ENCODE results near the gene TMA7B. TPM values are rescaled to one million over a fixed set of nuclear protein-coding genes. Genes with fewer than 3 reads are reported as not detected.

TMA7B gene
- total and polyA plus RNA-seq, 8 donors: 0.17 to 0.42 (median 0.24) TPM

DNA sequence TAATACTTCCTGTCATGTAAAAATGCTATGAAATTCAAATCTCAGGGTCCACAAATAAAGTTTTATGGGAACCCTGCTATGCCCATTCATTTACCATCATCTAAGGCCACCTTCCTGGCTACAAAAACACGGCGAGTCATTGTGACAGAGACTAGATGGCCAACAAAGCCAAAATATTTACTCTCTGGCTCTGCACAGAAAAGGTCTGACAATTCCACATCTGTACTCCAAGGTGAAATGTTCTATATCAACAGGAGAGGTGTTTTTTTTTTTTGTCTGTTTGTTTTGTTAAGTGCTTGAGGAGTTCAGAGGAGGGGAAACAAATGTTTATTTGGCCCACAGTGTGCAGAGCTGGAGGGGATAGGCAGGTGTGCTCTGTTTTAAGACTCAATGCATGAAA lies 18.6 kb upstream of the TMA7B start:
- Histone ChIP-seq H3K4me1 (peaks cover 0 to 4% of the 10 kb centered on the region in 2 donors), H3K36me3 (no peaks in the 10 kb centered on the region), H3K4me3 (no peak overlapping the region), H3K27ac (no peak overlapping the region), H3K9me3 (no peaks in the 10 kb centered on the region), H3K27me3 (peaks cover 0 to 81% of the 10 kb centered on the region in 2 donors)
- intact Hi-C loops (cut with DNase I): no loop called here
- ATAC-seq (no peak), DNase-seq (no peak)
- no peak for TF ChIP-seq CTCF (IDR thresholded peaks at IDR 0.05)

GRCh38 chr22:39942439-39943230 lies 17.6 kb upstream of the TMA7B start:
- Histone ChIP-seq H3K4me1 (peaks cover 0 to 12% of the 10 kb centered on the region in 2 donors), H3K27ac (no peak overlapping the region), H3K36me3 (no peaks in the 10 kb centered on the region), H3K27me3 (peaks cover 0 to 75% of the 10 kb centered on the region in 2 donors), H3K9me3 (no peaks in the 10 kb centered on the region), H3K4me3 (no peak overlapping the region)
- no peak for DNase-seq
- TF ChIP-seq CTCF (IDR thresholded peaks at IDR 0.05): no peak
- ATAC-seq: no peak
- intact Hi-C loops (cut with DNase I): no loop called here

DNA sequence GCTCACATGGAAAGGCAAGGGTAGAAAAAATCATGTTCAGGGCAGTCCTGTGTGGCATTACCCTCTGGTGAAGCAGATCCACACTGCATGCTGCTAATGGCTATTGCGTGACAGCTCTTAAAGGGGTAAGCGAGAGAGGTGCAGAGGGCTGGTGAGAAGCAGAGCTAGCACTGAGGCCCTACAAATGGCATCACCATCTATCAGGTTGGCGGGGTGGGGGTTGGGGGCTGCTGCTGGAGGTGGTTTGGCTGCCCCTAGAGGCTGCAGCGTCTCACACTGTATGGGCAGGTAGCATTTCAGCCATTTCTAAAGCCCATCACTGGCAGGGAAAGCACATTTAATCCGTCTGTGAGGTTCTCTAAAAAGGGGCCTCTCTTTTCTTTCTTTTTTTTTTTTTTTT lies 16.9 kb upstream of the TMA7B start:
- no peak for TF ChIP-seq CTCF (IDR thresholded peaks at IDR 0.05)
- Histone ChIP-seq H3K4me3 (no peak overlapping the region), H3K36me3 (no peaks in the 10 kb centered on the region), H3K9me3 (no peaks in the 10 kb centered on the region), H3K27me3 (peaks cover 0 to 68% of the 10 kb centered on the region in 2 donors), H3K27ac (no peak overlapping the region), H3K4me1 (peaks cover 0 to 12% of the 10 kb centered on the region in 2 donors)
- ATAC-seq (no peak), DNase-seq (no peak)
- intact Hi-C loops (cut with DNase I): no loop called here

DNA sequence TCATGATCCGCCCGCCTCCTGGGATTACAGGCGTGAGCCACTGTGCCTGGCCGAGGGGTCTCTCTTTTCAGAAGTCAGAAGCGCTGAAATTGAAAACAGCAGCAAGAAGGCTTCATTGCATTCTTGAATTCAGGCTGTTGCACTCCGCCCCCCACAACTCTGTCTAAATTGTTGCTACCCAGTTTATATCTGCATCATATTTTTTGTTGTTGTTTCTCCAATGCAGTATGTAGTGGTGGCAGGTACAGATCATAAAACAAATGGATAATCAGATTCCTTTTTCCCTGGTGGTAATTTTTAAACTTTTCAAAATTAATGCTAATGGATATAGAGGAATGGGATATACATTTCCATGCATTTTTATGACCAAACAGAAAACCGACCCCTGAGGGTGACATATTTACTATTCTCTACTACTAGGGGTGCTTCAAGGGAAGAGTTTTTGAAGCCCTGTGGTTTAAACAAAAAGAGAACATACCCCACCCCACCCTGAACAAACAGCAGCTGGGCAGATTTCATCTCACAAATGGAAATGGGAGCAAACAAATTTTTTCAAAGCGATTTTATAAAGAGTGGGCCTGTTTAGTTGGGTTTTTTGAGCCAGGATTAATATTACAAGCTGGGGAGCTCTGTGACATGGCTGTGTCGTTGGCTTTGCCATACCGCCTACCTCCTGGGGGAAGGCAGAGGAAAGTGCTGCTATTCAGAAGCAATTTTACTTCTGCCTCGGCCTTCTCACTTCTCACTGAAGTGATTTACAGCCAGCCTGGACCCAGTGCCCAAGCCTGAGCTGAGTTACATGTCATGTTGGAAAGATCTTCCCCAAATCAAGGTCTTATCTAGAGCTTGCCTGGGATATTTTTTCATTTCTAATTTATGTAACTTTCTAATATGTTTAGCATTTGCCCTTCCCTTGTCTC lies 16.0 kb upstream of the TMA7B start:
- Histone ChIP-seq H3K27me3 (peaks cover 0 to 66% of the 10 kb centered on the region in 2 donors), H3K27ac (no peak overlapping the region), H3K4me1 (peaks cover 0 to 12% of the 10 kb centered on the region in 2 donors), H3K9me3 (no peaks in the 10 kb centered on the region), H3K4me3 (no peak overlapping the region), H3K36me3 (no peaks in the 10 kb centered on the region)
- intact Hi-C loops (cut with DNase I): no loop called here
- TF ChIP-seq CTCF (IDR thresholded peaks at IDR 0.05): no peak
- no peak for DNase-seq
- no peak for ATAC-seq

DNA sequence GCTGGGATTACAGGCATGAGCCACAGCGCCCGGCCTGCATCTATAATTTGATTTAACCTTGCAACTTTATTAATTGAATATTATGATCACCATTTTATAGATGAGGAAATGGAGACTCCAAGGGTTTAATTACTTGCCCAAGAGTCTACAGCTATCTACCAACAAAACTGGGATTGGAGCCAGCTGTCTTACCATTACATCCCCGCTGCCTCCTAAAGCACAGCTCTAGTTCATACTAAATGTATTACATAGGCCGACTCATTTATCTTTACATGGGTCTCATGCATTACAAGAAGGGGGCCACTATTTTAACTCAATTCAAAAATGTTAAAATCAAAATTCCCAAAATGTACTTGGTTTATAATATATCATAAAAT lies 14.1 kb upstream of the TMA7B start:
- ATAC-seq (no peak), DNase-seq (no peak)
- no peaks in the 10 kb centered on the region for H3K9me3 ChIP-seq
- no peak for TF ChIP-seq CTCF (IDR thresholded peaks at IDR 0.05)
- H3K27ac ChIP-seq: no peak overlapping the region
- peaks cover 0 to 12% of the 10 kb centered on the region in 2 donors for H3K4me1 ChIP-seq
- no peak overlapping the region for H3K4me3 ChIP-seq
- H3K27me3 ChIP-seq: peaks cover 0 to 76% of the 10 kb centered on the region in 2 donors
- H3K36me3 ChIP-seq: no peaks in the 10 kb centered on the region
- intact Hi-C loops (cut with DNase I): no loop called here

Measured in left lung (tissue), 10 donors.